HTERT RPE-1 (cell line): ENCODE measurements around the gene DAB1.
"Not testable (repeated sequence)": the region's sequence is repeated elsewhere in the genome, so short reads cannot be mapped to it uniquely, and the experiment has no call there.

Experiments
- in situ Hi-C: fragments of 300-500 bp; cut with MboI; formaldehyde crosslinking; loops from 4 replicates; pipeline ENCODE4 v1.14.3; 2020; ENCODE audit warnings: low sequenced_read_pairs

Gene DAB1

DNA sequence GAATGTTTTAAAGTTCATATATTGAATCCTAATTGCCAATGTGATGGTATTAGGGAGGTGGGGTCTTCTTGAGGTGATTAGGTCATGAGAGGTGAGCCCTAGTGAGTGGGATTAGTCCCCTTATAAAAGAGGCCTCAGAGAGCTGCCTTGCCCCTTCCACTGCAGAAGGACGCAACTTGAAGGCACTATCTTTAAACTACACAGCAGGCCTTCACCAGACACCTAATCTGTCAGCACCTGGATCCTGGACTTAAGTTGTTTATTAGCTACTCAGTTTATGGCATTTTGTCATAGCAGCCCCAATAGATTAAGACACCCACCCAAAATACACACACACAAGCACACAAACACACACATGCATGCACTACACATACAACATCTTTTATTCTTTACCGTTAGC lies 61.4 kb downstream of the DAB1 start:
- in situ Hi-C loops: no loop called here

DNA sequence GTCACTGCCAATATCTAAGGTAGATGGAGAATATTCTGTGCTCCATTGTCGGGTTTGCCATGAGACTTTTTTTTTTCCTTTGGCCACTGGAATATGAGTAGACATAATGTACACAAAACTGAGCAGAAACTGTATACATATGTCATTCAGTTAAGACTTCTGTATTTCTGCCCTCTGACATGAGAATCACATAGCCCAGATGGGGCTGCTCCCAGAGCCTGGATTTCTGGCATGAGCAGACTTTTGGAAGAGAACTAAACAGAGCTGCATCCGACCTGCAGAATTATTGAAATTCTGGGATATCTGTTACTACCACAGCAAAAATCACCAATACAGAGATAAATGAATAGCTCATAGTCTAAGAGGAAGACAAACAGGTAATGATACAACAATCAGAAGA lies 62.3 kb downstream of the DAB1 start:
- in situ Hi-C loops: no loop called here

DNA sequence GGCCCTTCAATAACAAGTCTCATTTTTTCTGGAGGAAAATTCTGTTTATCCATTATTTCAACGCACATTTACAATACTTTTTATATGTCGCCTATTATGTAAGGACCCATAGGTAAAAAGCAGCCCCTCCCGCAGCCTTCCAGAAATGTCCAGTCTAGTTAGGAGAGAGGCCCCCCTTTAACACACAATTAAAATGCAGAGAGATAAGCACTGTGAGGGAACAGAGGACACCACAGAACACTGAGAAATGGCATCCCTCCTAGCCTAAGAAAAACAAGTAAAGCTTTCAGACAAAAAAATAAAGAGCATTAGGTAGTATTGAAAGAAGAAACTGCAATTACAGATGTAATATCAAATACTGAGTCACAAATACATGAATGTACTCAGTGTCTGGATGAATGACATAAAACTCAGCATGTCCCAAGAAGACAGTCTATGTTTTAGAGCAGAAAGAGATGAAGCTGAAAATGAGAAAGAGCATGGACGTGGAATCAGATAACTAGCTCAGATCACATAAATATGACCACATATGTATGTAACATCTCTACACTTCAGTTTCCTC lies 62.9 kb downstream of the DAB1 start:
- in situ Hi-C loops: no loop called here

DNA sequence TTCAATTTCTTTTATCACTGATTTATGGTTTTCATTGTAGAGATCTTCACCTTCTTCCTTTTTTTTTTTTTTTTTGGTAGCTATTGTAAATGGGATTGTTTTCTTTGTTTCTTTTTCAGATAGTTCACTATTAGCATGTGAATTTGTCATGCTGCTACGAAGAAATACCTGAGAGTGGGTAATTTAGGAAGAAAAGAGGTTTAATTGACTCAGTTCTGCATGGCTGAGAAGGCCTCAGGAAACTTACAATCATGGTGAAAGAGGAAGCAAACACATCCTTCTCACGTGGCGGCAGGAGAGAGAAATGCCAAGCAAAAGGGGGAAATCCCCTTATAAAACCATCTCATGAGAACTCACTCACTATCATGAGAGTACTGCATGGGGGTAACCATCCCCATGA lies 66.4 kb downstream of the DAB1 start:
- in situ Hi-C loops: no loop called here

DNA sequence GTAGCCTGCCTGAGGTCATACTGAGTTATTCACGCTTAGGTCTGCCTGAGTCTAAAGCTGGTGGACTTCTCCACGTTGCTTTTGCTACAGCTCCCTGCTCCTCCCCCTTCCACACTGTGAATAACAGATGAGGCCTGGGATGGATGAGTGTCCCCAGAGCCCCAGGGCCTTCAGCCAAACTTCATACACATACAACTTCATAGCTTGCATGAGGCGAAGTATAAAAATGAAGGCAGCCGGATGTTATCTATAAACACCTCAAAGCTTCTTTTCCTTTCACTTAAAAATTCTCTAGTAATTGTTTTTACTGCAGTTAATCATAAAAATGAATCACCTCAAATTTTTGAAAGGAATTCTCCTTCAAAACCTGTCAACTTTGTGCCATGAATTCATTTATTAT lies 70.2 kb downstream of the DAB1 start:
- in situ Hi-C loops: no loop called here

DNA sequence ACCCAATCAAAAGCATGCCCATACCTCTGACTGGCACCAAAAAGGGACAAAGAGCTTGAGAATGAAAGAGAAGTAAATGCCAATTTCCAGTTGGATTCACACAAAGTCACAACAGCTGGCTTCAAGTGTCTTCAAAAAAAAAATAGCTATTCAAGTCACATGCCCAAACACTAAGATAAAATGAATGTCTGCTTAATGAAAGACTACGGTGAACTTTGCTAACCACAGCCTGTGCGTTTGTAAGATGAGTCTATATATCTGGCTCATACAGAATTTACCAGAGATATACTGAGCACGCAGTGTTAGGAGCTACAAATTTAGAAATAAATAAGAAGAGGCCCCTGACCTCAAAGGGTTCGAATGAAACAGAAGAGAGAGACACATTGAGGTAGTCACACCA lies 73.2 kb downstream of the DAB1 start:
- in situ Hi-C loops: no loop called here

DNA sequence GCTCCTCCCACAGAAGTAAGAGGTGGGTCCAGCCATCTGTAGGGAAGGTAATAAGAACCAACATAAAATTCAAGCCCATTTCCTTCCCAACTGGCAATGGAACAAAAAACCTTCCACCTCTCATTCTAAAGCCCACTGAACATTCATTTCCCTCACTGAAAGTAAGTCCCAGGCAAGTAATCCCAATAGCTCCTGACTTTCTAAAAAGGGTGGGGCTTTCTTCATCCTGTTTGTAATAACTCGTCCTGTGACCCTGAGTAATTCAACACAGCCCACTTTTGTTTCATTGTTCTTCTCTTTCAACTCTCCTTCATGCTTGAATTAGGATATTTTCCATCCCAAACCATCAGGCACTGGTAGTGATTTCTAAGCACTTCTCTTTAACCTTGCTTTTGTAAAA lies 74.9 kb downstream of the DAB1 start:
- in situ Hi-C loops: no loop called here

DNA sequence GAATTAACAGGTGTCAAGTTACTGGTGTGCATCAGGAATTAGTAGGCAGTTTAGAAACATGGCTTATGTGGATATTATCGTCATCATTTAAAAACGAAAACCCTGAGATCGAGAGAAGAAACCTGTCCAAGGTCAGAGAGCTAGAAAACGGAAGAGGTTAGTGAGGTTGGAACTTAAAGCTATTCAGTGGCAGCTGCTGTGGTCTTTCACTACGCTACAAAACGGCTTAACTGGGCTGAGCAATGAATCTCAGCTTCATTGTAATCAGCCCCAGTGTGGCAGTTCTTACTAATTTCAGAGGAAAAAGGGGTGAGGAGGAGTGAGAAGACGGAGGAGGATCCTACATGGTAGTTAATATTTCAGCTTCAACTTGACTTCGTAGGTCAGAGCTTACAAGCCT lies 77.9 kb downstream of the DAB1 start:
- in situ Hi-C loops: no loop called here

DNA sequence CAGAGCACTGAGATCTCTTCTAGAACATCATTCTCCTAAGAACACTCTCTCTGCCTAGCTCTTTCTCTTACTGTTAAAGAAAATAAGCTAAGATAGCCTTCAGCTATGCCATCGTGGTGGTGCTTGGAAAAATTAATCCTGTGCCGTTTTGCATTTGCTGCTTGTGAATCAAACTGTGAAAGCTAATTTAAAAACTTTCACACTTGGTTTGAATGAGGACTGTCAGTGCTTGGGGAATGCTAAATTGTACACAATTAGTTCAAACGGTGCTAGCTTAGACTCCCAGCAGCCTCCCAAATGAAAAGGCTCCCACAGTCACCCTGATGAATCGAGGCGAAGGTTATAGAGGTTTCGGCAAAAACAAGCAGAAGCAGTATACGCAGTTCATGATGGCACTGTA lies 79.6 kb downstream of the DAB1 start:
- in situ Hi-C loops: no loop called here

DNA sequence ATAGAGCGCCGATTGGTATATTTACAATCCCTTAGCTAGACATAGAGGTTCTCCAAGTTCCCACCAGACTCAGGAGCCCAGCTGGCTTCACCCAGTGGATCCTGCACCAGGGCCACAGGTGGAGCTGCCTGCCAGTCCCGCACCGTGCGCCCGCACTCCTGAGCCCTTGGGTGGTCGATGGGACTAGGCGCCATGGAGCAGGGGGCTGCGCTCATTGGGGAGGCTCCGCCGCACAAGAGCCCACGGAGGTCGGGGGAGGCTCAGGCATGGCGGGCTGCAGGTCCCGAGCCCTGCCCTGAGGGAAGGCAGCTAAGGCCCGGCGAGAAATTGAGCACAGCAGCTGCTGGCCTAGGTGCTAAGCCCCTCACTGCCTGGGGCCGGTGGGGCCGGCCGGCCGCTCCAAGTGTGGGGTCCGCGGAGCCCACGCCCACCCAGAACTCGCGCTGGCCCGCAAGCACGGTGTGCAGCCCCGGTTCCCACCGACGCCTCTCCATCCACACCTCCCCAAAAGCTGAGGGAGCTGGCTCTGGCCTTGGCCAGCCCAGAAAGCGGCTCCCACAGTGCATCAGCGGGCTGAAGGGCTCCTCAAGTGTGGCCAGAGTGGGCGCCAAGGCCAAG lies 80.5 kb downstream of the DAB1 start:
- in situ Hi-C loops: not testable (repeated sequence)

DNA sequence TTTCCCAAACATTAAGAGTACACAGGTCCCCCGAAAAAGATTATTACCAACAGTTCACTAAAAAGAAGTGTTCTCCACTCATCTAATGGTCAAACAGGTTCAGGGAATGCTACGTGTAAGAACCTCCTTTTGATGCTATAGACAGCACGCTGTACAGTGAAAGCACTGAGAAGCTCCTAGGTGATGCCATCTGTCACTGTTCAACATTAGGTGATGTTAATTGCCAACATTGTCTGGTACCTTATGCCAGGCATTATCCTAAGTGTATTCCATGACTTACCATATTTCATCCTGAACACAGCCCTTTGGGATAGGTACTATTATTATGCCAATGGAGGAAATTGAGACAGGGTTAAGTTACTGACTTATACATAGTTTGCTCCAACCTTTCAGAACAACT lies 82.1 kb downstream of the DAB1 start:
- in situ Hi-C loops: no loop called here

DNA sequence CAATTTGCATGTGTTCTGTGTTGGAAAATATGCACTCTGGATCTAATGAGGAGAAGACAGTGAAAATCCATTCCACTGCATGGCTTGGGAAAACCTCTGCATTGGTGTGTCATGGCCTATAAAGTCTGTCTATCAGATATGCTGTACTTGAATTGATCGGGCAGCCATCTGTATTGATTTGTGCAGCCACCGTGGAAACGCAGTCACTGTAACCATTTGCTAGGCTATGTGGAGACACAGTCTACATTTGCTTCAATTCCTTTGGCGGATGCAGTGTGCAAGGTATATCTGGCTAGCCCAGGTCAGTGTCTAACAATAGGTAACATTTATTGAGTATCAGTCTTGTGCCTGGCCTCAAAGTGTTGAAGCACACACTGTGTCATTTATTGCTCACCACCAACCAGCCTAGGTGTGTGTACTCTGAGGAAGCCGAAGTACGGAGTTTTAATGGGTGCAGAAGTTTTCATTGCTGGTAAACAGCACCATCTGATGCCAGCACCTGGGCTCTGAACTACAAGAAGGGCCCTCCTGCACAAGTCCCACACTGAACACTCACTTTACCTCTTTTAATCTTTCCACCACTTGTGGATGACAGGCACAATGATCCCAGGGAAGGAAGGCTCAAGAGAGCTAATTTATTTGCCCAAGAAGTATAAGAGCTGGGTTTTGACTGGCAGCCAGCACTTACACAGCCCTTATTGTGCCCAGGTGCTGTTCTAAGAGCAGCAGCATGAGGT lies 83.4 kb downstream of the DAB1 start:
- in situ Hi-C loops: no loop called here

DNA sequence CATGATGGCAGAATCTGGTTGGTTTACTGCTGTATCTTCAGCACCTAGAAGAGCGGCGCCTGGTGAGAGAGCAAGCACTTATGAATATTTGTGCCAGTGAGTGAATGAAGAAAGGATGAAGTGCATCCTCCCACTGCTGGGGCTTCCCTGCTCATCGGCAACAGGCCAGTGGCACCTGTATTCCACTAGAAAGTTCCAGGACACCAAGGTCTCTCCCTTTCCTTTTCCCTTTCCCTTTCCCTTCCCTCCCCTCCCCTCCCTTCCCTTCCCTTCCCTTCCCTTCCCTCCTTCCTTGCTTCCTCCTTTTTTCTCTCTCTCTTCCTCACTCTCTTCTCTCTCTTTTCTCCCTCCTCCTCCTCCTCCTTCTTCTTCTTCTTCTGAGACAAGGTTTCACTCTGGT lies 86.2 kb downstream of the DAB1 start:
- in situ Hi-C loops: no loop called here

DNA sequence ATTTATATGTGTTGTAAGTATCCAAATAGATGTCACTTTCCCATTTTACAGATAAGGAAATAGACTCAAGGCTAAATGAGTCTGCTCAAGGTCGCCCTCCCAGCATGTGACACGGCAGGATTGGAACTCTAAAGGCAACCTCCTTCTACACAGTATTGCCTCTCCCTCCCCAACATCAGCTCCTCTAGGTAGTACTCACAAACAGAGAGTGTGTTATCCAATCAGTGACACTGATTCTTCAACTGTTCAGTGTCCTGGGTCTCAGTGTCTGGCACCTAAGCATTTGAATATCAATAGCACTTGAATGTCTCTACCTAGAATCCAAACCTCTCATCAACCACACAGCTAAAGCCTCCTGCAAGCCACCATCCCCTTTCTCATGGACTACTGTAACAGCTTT lies 87.1 kb downstream of the DAB1 start:
- in situ Hi-C loops: no loop called here

DNA sequence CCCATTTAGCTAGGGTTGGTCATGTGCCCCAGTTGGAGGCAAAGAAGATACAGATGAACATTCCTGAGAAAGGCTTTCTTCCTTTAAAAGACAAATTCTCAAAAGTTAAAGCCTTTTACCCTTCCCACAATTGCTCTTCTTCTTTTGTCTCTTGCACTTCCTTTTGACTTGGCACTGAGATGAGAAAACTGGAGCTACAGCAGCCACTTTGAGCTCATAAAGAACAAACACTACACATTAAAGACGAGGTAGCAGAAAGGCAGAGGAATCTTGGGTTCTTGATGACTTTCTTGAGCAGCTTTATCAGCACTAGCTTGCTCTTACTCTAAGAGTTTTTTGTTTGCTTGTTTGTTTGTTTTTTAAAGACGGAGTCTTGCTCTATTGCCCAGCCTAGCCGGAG lies 92.2 kb downstream of the DAB1 start:
- in situ Hi-C loops: no loop called here

DNA sequence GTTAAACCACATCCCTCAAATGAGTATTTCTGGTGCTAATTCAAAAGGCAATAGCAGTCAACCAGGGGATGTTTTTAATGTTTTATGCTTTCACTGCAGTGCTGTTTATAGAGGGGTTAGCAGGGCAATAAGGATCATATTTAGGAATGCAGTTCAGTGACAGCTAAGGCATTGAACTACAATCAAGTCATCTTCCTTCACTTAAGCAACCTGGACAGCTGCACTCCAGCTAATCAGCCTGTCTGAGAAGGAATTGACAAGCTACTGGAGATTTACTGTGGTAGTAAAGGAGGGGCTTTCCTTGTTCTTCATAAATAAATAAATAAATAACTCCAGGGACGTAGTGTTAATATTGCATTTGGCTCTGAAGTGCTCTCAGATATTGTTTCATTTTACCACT lies 93.9 kb downstream of the DAB1 start:
- in situ Hi-C loops: no loop called here

DNA sequence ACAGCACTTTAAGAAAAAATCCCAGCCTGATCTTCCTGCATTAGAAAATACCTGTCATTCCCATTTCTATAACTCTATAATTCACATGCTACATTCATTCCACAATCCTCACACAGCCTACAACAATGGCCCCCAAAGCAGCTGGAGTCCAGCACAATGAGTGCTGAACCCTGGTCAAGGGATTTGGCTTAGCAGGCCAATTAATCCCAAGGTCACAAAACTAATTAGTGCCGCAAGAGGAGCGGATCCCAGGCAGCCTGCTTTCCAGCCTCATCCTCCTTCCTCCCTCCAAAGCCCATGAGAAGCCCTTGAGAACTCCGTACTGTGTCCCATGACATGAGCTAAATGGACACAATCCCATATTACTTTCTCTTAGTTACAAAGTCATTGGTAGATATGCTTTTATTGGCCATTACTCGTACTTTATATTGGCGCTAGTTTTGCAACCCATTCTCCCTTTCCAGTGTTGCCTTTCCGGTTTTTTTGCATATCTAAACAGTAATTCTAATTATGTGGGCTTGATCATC lies 94.8 kb downstream of the DAB1 start:
- in situ Hi-C loops: no loop called here

DNA sequence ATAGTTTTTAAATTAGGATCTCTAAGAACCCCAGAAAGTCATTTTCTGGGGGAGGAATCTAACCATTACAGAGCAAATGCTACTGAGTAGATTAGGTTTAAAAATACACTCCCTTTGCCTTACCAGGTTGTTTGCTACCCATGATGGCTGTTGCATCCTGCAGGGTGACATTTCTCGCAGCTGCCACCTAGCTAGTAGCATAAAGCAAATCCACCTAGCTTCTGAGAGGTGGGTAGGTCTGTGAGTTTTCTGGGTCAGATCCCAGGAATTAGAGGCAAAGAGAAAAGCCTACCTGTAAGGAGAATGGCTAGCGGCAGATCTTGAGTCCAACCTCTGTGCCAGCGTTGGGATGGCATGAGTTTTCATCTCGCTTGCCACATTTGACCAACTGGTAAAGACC lies 95.9 kb downstream of the DAB1 start:
- in situ Hi-C loops: no loop called here

DNA sequence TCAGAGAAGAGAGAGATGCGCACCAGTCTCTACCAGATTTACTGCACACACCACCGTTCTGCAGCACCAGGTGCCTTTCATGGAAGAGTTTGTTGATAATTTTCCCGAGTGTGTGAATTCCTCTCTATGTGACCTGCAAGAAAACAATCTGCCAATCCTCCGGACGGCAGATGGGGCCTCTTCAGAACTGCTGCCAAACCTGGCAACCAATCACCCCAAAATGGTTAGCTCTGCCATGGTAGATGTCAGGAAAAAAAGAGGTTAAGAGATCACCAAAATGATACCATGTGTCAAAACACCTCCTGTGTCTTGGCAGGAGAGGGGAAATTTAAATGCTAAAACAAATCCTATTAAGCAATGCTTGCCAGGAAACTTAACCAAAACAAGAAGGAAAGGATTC lies 96.5 kb downstream of the DAB1 start:
- in situ Hi-C loops: no loop called here

DNA sequence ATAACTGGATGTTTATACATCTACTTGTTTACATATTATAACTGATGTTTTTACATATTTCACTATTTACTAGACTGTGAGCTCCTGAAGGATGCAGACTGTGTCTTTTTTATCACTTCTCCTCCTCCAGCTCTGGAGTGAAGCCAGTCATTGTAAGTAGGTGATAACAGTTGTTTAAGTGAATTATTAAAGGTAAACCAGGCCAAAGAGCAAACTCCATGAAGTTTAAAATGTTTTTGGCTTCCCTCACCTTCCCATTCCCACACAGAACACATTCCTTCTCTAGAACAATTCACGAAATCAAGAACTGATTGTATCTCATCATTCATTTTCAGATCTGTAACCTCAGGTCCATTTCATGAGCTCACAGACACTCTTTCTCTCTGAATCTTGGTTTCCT lies 98.3 kb downstream of the DAB1 start:
- in situ Hi-C loops: no loop called here

DNA sequence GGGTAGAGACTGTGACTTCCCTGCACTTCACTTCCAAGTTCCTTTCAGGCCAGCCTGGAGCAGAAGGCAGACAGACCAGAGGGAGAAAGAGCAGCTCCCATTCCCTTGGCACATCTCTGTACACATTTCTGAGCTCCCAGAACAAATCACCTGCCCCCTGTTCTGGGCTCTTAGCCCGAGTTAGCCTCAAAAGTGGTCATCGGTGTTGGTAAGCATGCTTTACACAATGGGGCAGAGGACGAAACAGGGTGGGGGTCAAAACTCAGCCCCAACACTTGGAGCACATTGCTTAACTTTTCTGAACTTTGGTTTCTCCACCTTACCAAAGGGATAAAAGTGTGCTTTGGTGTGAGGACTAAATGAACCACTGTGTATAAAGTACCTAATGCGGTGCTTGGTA lies 98.7 kb downstream of the DAB1 start:
- in situ Hi-C loops: no loop called here

DNA sequence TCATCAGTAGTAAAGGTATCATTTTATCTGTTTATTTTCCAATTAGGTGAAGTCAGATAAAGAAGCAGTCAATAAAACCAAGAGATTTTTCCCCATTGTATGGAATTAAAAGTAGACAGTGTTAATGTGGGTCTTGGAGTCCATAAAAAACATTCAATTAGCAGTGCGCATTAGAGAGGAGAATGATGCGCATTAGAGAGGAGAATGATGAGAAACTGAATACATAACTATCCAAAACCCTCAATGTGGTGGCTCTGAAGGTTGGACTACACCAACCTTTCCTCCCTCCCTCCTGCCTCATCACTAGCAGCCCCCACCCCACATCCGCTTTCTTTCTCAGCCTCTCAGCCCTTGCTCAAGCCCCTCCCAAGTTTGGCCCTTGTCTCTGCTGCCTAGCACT lies 99.5 kb downstream of the DAB1 start:
- in situ Hi-C loops: no loop called here
